GM10248 (cell line): ENCODE results near the gene EXOC2.
A peak's percentile ranks its signal among the peaks of the same experiment; 100 is the strongest.

Source experiments
- CTCF ChIA-PET: fragments of 300-600 bp; sonication (Branson Sonifier 250); formaldehyde crosslinking; extraction: SDS; loops from one replicate; lab custom pipeline; 2021; ENCODE audit warnings: antibody characterized with exemption; lab: Yijun Ruan, JAX
- POLR2A ChIA-PET: fragments of 350-650 bp; sonication (Branson Sonifier 250); formaldehyde crosslinking; extraction: SDS; loops from one replicate; lab custom pipeline; 2020; ENCODE audit warnings: antibody characterized with exemption; lab: Yijun Ruan, JAX
- DNase-seq: peaks from one replicate; pipeline ENCODE4 v3.0.0; 2012; ENCODE audit errors: extremely low spot score
- TF ChIP-seq, protein P1 (sequence below): IDR thresholded peaks from 2 replicates; pipeline ENCODE4 v1.5.1; 2012; ENCODE audit warnings: mild to moderate bottlenecking, low read depth; ENCODE audit errors: extremely low read depth, missing control alignments, control extremely low read depth

EXOC2 gene

DNA sequence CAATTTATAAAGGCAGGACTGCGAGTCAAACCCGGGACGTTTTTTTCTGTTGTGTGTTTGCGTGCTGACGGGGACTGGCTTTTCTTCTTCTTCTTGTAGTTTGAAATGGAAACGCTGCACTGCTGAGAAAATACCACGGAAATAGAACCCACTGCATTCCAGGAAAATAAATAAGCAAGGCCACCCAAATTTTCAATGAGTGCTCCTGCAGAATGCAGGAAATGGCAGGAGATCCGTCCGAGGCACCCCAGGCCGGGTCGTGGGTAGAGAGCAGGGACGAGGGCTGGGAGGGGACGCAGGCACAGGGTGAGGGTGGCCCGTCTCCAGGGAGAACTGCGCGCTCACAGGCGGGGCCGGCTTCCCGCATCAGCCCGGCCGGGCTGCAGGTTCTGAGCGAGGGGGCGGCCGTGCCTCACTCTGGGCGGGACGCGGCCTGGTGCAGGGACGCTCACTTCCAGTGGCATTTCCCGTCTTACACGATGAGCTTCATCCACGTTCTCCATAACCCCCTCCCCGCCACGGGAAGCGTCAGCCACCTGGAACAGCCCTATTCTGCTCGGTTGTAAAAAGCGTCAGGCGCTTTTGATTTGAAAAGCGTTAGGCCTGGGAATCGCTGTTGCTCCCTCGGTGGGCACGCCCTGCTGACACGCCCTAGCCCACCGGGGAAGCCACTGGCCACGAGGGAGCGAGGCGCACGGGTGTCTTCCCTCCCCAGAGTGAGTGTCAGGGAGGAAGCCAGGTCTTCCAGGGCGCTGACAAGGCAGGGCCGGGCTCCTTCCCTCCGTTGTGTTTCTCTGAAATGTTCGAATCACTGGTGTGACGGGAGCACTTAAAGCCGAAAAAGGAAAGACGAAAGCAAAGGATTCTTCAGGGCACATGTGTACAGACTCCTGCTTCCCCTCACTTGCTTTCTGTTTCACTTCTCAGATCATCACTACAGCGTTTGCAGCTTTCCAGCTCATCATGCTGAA, 17.9 kb upstream of the EXOC2 start:
- CTCF ChIA-PET = interaction anchor here (1.1 to 2.1 kb wide), 3 partner anchors 11 to 27 kb away, joined by 3 to 17 read pairs (median 4); partner anchors contain the start of gene EXOC2
- peak; percentile 83 for DNase-seq
- POLR2A ChIA-PET = no interaction called here

DNA sequence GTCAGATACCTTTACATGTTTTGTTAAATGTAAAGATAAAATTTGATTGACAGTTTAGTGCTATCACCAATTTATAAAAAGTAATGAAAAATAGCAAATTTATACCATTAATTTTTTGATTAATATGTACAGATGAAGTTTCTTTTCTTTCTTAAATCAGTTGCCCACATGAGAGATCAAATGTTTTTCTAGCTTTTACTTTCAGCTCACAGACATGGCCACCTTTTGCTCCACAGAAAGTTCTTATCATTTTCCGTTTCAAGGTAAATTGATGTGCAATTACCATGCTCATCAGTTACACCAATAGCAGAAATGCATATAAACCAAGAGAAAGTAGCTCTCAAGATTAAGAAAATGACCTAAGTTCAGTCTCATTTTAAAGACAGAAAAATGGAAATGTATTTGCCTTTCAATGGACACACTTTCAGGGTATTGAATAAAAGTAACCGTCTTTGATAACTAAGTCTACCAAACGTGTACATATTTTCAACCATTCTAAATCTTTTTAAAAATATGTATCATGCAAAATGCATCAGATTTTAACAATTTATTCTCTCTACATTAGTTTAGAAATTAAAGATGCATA, 16.6 kb upstream of the EXOC2 start:
- POLR2A ChIA-PET = no interaction called here
- CTCF ChIA-PET = interaction anchor here (1.4 to 1.5 kb wide), 2 partner anchors 13 to 15 kb away, joined by 3 to 9 read pairs; no protein-coding TSS in a partner anchor
- no peak for DNase-seq
- TF ChIP-seq, protein P1, sequence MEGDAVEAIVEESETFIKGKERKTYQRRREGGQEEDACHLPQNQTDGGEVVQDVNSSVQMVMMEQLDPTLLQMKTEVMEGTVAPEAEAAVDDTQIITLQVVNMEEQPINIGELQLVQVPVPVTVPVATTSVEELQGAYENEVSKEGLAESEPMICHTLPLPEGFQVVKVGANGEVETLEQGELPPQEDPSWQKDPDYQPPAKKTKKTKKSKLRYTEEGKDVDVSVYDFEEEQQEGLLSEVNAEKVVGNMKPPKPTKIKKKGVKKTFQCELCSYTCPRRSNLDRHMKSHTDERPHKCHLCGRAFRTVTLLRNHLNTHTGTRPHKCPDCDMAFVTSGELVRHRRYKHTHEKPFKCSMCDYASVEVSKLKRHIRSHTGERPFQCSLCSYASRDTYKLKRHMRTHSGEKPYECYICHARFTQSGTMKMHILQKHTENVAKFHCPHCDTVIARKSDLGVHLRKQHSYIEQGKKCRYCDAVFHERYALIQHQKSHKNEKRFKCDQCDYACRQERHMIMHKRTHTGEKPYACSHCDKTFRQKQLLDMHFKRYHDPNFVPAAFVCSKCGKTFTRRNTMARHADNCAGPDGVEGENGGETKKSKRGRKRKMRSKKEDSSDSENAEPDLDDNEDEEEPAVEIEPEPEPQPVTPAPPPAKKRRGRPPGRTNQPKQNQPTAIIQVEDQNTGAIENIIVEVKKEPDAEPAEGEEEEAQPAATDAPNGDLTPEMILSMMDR = no peak

More for the DNA sequence above, 17.9 kb upstream of the EXOC2 start:
- TF ChIP-seq, protein P1 = no peak

DNA sequence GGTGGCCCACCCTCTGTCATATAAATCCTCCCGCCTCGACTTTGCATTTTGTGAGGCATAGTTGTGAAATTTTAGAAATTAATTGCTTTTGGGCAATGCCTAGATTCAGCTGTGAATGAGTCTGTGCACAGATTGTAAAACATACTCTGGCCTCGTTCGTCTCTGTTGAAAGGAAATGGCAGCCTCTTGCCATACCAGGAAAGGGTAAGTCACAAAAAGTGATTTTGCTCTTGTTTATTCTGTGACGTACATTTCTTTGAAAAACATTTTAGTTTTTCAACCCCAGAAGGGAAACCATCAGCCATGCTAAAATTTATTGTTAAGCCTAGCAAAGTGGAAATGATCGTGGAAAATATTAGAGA, 15.3 kb upstream of the EXOC2 start:
- ChIA-PET CTCF (interaction anchor here (1.4 kb wide), 1 partner anchor 14 kb away, joined by 9 read pairs; no protein-coding TSS in a partner anchor), POLR2A (no interaction called here)
- TF ChIP-seq, protein P1 = no peak
- DNase-seq = no peak

DNA sequence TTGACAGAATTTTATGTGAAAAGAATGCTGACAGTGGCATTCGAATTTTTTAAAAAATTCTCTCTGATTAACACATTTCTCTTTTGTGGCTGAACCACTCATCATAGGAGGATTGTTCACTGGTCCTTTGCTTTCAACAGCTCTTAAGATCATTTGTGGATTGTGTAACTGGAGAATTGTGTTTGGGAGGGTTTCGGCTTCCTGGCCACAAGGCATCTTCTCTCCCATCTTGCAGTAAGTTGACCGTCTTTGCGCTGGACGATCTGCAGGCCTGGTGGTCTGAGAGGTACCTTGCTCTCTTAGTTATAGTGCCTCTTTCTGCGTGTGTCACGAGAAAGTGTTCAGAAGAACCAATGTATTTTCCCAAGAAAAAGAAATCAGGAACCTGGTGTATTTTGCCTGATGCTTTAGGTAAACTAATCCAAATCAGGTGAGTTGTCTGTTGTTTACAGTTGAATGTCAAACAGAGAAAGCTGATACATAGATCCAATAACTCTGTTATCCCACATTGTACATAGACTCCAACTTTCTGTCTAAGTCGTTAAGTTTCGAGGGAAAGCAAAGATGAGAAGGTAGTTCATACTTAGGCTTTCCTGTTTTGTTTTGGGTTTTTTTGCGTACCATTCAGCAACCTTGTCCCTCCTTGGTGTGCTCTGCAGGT, 14.8 kb upstream of the EXOC2 start:
- POLR2A ChIA-PET = no interaction called here
- TF ChIP-seq, protein P1 = no peak
- CTCF ChIA-PET = interaction anchor here (1.9 kb wide), 1 partner anchor 14 kb away, joined by 6 read pairs; no protein-coding TSS in a partner anchor
- no peak for DNase-seq

DNA sequence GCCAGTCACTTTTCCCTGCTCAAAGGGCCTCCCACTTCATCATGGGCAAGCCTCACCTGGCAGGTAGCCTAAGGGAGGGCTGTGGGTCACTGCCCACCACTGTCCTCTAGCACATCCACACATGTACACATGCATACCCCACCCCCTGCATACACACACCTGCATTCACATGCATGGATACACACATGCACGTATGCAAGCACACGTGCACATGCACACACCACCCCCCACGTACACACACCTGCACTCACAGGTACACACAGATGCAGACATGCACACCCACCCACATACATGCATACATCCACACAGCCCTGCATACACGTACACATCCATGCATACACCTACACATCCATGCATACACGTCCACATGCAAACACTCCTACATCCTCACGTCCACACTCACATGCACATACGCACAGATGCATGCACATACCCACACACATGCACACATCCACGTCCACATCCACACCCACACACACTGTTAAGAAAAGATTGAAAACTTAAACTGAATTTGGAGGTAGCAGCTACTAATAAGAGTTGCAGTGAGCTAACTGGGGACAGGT, 14.0 kb upstream of the EXOC2 start:
- no peak for DNase-seq
- TF ChIP-seq, protein P1 = no peak
- ChIA-PET CTCF (interaction anchor here (1.9 kb wide), 1 partner anchor 15 kb away, joined by 6 read pairs; no protein-coding TSS in a partner anchor), POLR2A (no interaction called here)

DNA sequence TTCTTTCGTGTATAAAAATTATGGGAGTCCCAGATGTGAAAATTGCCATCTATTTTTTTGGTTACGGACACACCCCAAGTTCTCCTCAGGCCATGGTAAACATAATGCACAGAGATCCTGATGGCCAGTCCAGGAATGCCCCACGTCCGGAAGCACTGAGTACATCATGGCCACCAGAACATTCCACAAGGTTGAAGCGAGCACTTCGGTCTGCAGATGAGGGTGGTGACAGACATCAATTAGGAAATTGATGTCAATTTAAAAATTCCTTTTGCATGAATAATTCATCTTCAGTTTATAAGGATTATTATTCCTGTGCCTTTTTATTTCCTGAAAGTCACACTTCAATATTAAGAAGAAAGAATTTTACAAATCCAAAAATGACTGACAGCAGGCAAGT, 13.2 kb upstream of the EXOC2 start:
- POLR2A ChIA-PET = no interaction called here
- TF ChIP-seq, protein P1 = no peak
- DNase-seq = no peak
- CTCF ChIA-PET = interaction anchor here (1.9 kb wide), 1 partner anchor 16 kb away, joined by 6 read pairs; no protein-coding TSS in a partner anchor
